Activated CD4-positive, alpha-beta T cell treated with anti-CD3 and anti-CD28 coated beads for 48 hours (primary cell): Measurements from ENCODE around the gene RANBP1.

Experiments used
- DNase-seq: peaks from one replicate; pipeline ENCODE4 v3.0.0-alpha.2; 2020

The RANBP1 gene

DNA sequence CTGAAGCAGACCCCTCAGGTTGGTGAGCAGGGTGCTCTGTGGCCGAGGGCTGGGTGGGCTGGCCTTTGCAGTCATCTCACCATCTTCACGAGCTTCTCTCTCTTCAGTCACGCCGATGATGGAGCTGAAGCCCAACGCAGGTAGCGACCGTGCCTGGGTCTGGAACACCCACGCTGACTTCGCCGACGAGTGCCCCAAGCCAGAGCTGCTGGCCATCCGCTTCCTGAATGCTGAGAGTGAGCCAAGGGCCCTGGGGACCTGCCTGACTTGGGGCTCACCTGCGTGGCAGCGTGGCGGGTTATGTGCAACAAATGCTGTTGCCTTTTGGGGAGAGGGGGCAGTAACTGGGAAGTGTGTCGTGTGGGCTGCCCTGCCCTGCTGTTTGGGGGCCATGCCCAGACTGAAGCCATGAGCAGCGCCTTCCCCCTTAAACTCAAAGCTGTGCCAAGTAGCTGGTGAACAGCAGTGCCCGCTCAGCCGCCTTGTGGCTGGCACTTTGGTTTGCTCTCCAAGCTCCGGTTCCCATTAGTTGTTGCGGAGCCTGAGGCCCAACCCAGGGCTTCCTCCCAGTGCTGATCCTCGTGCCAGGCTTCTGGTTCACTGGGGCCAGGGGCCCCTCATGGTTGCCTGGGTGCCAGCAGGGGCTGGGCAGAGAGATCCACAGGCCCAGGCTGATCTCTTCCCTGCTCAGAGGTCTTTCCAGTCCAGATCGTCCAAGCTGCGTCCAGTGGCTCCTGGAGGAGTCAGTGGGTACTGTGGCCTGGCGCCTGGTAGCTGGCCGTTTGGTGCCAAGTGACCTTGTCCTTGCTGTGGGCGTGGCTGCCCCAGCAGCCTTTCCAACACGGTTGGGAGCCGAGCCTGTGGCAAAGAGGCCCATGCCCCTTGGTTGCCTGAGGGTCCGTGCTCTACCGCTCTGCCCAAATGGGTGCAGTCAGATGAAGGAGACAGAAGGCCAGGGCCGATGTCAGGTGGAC, 9.6 kb downstream of the RANBP1 start:
- no peak for DNase-seq

GRCh38 chr22:20126284-20127029, 10.6 kb downstream of the RANBP1 start:
- DNase-seq: no peak

DNA sequence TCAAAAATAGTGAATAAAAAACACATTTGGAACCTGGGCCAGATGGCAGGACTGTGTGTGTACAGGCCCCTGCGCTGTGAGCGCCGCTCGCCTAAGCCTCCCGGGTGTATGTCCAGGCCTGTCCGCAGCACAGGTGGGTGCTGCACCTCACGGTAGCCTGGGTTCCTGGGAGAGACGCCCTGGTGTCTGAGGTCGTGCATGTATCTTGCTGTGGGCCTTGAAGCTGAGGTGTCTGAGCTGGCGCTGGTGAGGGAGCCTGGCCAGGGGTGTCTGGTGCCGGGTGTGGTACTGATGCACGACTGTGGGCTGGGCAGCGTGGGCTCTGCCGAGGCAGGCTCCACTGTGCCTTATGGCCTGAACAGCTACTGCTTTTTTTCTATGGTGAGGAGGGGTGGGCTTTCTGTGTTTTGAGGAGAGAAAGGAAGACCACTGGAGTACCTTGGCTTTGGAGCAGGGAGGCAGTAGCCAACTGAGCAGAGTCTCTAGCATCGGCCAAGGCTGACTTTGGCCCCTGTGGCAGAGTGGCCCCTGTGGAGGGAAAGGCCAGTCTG, 11.5 kb downstream of the RANBP1 start:
- no peak for DNase-seq

DNA sequence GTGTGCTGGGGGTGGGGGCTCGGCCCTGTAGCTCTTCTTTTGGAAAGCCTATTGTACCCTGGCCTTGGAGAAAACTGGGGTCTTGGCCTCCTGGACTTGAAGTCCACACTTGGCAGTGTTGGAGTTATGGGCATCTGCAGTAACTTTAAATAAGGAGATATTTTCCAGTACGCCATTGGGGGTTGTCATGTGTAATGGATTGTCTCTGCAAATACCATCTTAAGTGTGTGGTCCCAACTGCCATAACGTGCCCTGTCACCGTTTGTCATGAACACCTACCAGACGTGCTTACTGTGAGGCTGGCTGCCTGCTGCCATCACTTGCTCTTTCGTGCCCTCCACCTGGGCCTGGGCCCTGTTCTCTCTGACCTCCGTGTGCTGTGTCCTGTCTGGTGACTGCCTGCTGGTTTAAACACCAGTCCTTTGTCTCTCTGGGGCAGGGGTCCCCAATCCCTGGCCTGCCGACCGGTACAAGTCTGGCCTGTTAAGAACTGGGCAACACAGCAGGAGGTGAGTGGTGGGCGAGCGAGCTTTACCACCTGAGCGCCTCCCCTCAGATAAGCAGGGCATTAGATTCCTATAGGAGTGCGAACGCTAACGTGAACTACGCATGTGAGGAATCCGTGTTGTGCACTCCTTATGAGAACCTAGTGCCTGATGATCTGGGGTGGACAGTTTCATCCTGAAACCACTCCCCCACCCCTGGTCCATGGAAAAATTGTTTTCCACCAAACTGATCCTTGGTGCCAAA, 12.1 kb downstream of the RANBP1 start:
- no peak for DNase-seq

DNA sequence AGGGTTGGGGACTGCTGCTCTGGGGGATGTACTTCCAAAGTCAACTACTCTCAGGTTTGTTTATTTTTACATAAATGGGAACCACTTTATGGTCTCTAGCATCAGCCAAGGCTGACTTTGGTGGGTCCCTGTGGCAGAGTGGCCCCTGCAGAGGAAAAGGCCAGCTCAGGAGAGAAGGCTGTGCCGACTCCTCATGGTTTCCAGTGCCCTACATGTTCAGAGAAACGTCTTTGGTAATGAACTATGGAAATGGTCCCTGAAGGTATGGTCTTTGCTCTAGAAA, 12.7 kb downstream of the RANBP1 start:
- no peak for DNase-seq

DNA sequence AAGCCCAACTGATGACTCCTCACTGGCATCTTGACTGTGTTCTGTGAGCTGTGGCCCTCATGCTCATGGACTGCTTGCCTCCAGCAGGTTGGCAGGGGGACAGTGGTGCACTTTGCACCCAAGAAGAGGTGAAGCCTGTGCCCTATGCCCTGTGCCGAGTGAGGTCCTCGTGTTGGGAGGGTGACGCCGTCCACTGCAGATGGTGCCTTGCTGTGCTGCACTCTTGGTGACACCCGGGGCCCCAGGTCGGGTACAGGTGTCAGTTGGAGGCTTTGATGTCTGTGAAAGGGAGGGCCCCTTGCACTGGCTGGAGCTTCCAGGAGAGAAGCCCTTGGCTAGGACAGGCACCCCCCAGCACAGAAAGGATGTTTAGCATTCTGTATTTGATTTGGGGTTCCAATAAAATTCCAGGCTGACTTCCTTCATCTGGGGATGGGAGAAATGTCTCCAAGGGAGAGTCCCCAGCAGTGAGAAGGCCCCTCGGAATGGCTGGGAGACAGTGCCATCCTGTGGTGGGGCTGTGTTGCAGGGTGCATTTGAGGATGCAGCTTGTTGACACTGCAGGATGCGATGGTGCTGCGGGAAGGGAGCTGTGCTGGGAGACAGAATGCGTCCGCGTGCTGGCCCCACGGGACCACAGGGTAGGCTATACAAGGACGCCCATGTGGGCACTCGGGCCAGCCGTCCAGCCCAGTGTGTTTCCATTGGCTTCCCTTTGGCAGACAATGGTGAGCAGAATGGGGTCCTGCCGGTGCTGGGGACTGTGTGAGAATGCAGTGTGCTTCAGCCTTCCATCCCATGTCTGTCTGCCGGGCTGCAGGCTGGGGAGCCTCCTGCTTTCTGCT, 13.2 kb downstream of the RANBP1 start:
- DNase-seq: peak; percentile 64

DNA sequence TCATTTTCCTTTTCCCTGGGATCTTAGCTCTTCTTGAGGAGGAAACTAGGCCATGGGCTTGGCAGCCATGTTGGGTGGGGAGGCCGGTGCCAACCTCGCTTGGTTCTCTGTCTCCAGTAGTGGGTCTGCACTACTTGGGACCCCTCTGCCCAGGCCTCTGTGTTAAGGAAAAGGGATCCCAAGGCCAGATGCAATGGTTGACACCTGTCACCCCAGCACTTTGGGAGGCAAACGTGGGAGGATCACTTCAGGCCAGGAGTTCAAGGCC, 13.8 kb downstream of the RANBP1 start:
- DNase-seq: no peak

DNA sequence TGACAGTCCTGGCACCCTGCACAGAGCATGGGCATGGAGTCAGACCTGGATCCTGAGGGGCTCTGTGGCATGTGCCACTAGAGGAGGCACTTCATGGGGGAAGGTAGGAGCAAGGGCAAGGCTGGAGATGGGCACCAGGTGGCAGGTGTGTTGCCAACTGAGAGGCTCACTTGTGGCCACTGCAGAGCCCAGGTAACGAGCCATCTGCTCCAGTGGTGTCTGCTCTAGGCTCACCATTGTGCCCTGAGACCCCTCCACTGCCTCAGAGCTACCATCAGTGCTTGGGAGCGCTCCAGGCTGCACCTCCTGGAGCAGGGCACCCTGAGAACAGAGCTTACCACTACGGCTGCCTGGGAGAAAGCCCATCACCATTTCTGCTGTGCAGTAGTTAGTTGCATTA, 14.4 kb downstream of the RANBP1 start:
- no peak for DNase-seq

- DNase-seq: peak; percentile 79
Measured at GRCh38 chr22:20130731-20131596, 15.1 kb downstream of the RANBP1 start.

DNA sequence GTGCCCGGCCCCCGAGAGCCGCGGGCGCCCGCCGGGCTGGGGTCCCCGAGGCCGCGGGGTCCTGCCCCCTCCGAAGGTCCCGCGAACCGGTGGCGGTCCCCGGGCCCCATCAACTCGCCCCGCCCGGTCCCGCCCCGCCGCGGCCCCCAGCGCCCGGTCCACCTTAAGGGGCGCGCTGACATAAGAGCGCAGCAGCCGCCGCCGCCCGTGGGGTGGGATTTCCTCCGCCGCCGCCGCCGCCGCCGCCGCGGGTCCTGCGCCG, 15.6 kb downstream of the RANBP1 start, which contains the start of gene ZDHHC8:
Gene ZDHHC8 (plus strand): TSS at position 208 of the 262 bp plus-strand sequence. CDS start 144 bp downstream, outside the sequence.
- peak; percentile 43 for DNase-seq

DNA sequence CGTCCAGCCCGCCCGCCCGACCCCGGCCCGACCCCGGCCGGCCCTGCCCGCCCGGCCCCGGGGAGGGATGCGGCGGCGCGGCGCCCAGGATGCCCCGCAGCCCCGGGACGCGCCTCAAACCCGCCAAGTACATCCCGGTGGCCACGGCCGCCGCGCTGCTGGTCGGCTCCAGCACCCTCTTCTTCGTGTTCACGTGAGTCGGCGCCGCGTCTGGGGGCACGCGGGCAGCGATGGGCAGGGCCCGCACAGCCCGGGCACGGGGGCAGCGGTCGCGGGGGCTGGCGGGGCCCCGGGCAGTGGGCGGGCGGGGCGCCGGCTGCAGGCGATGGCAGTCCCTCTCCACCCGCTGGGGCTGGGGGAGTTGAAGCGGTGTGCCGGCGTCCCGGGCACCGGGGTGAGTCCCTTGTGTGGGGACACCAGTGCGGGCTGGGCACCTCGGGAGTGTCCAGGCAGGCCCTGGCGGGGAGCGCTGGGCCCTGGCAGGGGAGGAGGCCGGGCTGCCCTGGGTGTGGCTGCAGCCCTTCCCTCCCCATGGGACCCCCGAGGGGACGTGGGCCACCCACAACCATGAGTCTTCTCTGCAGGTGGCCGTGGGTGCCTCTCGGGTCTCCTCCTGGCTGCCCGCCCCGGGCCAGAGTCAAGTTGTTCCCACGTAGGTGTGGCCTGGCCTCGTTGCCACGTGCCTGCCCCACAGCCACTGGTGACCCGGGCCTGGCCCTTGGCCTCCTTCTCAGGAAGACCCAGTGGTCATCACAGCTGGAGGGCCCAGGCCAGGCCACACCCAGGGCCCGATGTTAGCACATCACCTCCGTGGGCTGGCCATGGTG, 16.2 kb downstream of the RANBP1 start:
- DNase-seq: no peak

GRCh38 chr22:20132686-20133246, 16.9 kb downstream of the RANBP1 start:
- no peak for DNase-seq

DNA sequence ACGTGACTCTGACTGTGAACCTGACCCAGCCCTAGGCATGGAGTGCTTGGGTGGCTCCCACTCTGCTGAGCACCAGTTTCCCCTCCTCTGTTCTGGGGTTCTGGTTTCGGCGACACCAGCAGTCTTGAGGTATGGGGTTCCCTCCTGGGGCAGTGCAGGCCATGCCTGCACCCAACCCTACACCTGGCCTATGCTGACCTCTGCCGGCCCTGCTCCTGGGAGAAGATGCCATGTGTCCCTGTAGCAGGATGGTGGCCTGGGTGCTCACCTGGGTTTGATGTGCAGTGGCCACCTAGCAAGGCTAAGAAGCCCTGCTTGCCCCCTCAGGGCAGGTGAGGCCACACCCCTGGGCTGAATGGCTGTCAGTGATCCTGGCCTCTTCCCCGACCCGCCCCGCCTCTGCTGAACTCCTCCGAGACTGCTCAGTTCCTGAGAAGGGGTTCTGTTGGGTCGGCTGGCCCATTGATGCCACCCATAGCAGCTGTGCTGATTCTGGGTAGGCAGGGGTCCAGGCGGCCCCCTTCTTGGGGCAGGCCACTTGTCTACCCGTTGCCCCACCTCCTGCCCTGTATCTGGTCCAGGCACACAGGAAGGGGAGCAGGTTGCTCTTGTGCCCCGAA, 18.1 kb downstream of the RANBP1 start:
- DNase-seq: no peak

DNA sequence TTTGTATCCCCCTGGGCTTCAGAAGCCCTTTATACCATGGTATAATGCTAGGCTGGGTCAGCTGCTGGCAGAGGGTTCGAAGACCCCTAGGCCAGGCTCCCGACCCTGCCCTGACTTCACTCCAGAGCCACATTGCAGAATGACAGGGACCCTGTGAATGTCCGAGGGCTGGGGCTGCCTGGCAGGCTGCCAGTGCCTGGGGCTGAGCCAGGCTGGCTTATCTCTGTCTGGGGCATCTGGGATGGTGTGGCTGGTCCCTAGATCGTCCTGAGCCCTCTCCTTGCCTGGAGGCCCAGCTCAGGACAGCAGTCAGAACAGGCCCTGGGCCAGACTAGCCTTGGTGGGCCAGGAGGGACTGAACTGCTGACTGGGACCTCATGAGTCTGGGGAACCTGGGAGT, 19.4 kb downstream of the RANBP1 start:
- DNase-seq: no peak

DNA sequence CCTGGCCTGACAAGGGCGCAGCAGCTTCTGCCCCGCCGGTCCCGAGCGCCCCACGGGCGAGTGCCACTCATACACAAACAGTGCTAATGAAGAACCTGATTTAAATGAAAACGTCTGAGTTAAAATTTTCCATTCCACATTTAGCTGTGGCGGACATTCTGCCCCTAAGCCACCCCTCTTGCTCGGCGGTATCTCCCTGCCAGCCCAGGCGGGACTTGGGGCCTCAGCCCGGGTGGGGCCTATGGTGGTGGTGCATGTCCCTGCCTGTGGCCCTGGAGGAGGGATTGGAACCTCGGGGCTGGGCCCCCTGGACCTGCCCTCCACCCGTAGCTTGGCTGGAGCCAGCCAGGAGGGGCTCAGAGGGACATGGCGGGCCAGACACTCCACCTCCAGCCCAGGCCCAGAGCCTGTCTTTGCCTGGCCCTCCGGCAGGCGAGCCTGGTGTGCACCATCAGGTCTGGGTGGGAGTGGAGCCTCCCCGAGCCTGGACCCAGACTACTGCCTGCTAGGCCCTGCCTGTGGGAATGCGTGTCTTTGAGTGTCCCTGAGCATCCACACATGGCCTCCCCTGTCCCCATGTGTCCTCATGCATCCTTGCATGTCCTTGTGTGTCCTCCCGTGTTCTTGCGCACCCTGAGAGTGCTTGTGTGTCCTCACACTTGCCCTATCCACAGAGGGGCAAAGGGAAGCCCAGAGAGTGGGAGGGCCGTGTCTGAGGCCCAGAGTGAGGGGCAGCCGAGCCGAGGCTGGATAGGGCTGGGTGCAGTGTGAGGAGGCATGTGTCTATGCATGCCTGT, 20.1 kb downstream of the RANBP1 start:
- no peak for DNase-seq

- DNase-seq: no peak
Measured at GRCh38 chr22:20136603-20136873, 20.6 kb downstream of the RANBP1 start.

- no peak for DNase-seq
Measured at GRCh38 chr22:20137113-20137512, 21.2 kb downstream of the RANBP1 start.

DNA sequence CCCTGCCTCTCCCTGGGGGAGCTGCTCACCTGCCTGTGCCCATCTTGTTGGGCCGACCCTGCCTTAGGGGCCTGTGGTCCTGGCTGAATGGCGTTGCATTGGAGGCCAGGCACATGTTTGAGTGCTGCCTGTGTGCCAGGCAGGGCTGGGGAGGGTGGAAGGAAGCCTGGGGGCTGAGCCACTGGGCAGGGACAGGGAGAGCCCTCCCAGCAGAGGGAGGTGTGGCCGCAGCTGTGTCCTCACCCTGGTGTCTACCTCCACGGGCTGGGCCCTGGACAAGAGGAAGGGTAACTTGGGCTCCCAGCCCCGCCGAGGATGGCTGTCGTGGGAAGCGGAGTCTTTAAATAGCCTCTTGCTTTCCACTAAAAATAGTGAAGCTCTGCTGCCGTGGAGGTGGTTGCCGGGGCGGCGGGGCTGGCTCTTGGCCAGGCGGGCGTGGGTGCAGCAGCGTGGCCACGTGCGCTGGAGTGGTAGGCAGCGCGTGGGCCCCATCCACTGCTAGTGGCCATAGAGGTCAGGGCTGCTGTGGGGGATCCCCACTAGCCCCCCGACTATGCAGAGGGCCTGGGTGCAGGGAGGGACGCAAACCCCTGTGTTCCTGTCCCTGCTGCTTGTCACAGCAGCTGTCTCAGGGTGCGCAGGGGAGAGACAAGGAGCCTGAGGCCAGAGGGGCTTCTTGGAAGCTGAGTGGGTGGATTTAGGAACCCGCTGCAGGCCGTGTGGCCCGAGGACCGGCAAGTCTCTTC, 21.9 kb downstream of the RANBP1 start:
- no peak for DNase-seq

- no peak for DNase-seq
Measured at GRCh38 chr22:20138417-20138738, 22.5 kb downstream of the RANBP1 start.
